ENCODE data around the gene NSD1.

The NSD1 gene

DNA sequence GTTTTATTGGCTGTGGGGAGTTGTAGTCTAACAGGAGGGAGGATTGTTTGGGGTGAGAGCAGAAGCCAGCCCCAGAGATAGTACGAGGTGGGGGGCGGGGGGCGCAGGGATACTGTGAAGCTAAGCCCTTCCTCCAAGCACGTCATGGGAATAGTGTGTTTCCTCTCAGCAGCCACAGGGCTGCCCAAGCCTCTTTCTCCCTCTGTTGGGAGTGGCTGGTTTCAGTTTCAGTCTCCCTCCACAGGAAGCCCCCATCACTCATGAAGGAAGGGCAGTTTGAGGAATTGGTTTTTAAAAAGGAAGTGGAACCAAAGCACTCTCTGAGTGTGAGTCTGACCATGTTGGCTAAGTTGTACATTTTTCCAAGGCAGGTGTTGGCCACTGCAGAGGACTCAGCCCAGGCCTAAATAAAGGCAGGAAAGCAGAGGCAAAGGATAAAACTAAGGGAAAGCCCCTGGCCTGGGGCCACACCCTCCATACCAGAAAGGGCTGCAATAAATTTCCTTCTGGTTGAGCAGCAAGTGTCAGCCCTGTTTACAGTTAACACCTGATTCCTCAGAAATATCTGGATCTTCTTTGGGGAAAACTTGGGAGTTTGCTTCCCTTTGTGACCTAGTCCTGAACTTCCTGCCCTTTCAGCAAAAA lies 166.8 kb downstream of the NSD1 start:
- peak overlapping the region; percentile 69 for H3K27ac ChIP-seq (ENCODE audit: low read depth, low read length)
- H3K27me3 ChIP-seq (ENCODE audit: control insufficient read depth, low read length), result no peaks in the 10 kb centered on the region
- no peaks in the 10 kb centered on the region for H3K9me2 ChIP-seq (replicated peaks; ENCODE audit: control insufficient read depth, low read length)
- peak overlapping the region; percentile 76 for H3K4me2 ChIP-seq (ENCODE audit: low read length)
- H3K9me3 ChIP-seq (ENCODE audit: control insufficient read depth, insufficient read depth, low read length), result no peaks in the 10 kb centered on the region
- peaks cover 39% of the 10 kb centered on the region for H3F3A ChIP-seq (ENCODE audit: control insufficient read depth, insufficient read depth)
- TF ChIP-seq EZH2phosphoT487 (IDR thresholded peaks at IDR 0.05; ENCODE audit: borderline replicate concordance, low read length), result no peak
- TF ChIP-seq, protein P1, sequence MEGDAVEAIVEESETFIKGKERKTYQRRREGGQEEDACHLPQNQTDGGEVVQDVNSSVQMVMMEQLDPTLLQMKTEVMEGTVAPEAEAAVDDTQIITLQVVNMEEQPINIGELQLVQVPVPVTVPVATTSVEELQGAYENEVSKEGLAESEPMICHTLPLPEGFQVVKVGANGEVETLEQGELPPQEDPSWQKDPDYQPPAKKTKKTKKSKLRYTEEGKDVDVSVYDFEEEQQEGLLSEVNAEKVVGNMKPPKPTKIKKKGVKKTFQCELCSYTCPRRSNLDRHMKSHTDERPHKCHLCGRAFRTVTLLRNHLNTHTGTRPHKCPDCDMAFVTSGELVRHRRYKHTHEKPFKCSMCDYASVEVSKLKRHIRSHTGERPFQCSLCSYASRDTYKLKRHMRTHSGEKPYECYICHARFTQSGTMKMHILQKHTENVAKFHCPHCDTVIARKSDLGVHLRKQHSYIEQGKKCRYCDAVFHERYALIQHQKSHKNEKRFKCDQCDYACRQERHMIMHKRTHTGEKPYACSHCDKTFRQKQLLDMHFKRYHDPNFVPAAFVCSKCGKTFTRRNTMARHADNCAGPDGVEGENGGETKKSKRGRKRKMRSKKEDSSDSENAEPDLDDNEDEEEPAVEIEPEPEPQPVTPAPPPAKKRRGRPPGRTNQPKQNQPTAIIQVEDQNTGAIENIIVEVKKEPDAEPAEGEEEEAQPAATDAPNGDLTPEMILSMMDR (IDR thresholded peaks at IDR 0.05; ENCODE audit: low read depth, low read length, poor library complexity, severe bottlenecking), result no peak
- peak overlapping the region; percentile 35 for H3K4me3 ChIP-seq (ENCODE audit: low read length)
- peaks cover 13% of the 10 kb centered on the region; the same call in 1 of the 2 replicates for H4K20me1 ChIP-seq (ENCODE audit: control insufficient read depth, insufficient read depth, low read depth, low read length)
- H3K36me3 ChIP-seq (ENCODE audit: control insufficient read depth, low read length), result peaks cover 79% of the 10 kb centered on the region
- H3K79me2 ChIP-seq (ENCODE audit: control insufficient read depth, low read length), result peaks cover 52% of the 10 kb centered on the region
- peaks cover 71% of the 10 kb centered on the region for H3K4me1 ChIP-seq (ENCODE audit: control insufficient read depth, low read length)

DNA sequence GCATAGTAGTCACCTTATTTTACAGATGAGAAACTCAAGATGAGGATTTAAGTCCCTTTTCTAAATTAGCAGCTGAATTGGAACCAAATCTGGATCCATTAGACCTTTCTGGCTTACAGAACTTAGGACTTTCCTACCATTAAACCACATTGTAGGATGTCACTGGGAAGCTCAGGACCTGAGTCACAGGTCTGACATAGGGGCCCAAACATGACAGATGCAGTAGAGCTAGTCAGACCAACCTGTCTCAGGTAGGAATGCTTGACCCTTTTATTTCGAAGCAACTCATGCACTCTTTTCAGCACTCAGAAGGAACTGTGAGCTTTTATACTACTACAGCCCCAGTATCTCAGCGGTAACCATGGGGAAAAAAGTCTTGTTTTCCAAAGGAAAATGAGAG lies 167.4 kb downstream of the NSD1 start:
- H3K9me2 ChIP-seq (replicated peaks; ENCODE audit: control insufficient read depth, low read length), result no peaks in the 10 kb centered on the region
- H3K27me3 ChIP-seq (ENCODE audit: control insufficient read depth, low read length), result no peaks in the 10 kb centered on the region
- peak overlapping the region; percentile 76 for H3K4me2 ChIP-seq (ENCODE audit: low read length)
- peaks cover 39% of the 10 kb centered on the region for H3F3A ChIP-seq (ENCODE audit: control insufficient read depth, insufficient read depth)
- H4K20me1 ChIP-seq (ENCODE audit: control insufficient read depth, insufficient read depth, low read depth, low read length), result peaks cover 13% of the 10 kb centered on the region; the same call in 1 of the 2 replicates
- peaks cover 58% of the 10 kb centered on the region for H3K79me2 ChIP-seq (ENCODE audit: control insufficient read depth, low read length)
- H3K27ac ChIP-seq (ENCODE audit: low read depth, low read length), result peak overlapping the region; percentile 69
- H3K4me1 ChIP-seq (ENCODE audit: control insufficient read depth, low read length), result peaks cover 72% of the 10 kb centered on the region
- H3K4me3 ChIP-seq (ENCODE audit: low read length), result peak overlapping the region; percentile 35
- no peak for TF ChIP-seq EZH2phosphoT487 (IDR thresholded peaks at IDR 0.05; ENCODE audit: borderline replicate concordance, low read length)
- TF ChIP-seq, protein P1 (IDR thresholded peaks at IDR 0.05; ENCODE audit: low read depth, low read length, poor library complexity, severe bottlenecking), result no peak
- no peaks in the 10 kb centered on the region for H3K9me3 ChIP-seq (ENCODE audit: control insufficient read depth, insufficient read depth, low read length)
- H3K36me3 ChIP-seq (ENCODE audit: control insufficient read depth, low read length), result peaks cover 79% of the 10 kb centered on the region

DNA sequence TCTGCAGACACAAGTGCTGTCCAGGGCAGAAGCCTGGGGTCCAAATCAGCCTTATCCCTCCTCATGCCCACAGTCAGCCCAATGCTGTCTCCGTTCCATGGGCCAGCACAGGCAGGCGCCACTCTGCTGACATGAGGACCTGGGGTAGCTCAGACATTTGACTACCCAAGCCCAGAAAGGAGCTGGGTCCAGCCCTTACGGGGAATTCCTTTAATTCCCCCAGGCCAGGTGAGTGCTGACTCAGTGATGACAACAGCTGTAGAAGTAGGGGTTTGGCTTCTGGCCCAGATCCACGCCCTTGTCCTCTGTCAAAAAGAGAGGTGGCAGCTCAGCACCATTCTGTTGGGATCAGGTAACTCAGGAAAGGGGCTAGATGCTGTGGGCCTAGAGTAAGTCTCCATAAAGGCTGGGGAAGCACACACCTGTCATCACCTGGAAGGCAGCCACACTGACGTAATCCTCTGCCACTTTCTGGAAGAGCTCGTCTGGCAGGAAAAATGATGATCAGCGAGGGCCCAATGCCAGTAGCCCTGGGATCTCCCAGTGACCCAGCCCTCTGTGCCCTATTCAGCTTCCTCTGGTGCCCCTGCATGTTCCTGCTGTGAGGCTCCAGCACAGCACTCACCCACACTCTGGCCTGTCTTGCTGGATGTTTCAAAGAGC lies 168.1 kb downstream of the NSD1 start:
- Histone ChIP-seq H3K9me2 (replicated peaks; ENCODE audit: control insufficient read depth, low read length) (no peaks in the 10 kb centered on the region), H3K27ac (ENCODE audit: low read depth, low read length) (peak overlapping the region; percentile 69), H3F3A (ENCODE audit: control insufficient read depth, insufficient read depth) (peaks cover 39% of the 10 kb centered on the region), H3K4me1 (ENCODE audit: control insufficient read depth, low read length) (peaks cover 69% of the 10 kb centered on the region), H3K4me2 (ENCODE audit: low read length) (peak overlapping the region; percentile 76), H3K79me2 (ENCODE audit: control insufficient read depth, low read length) (peaks cover 62% of the 10 kb centered on the region), H3K27me3 (ENCODE audit: control insufficient read depth, low read length) (no peaks in the 10 kb centered on the region), H4K20me1 (ENCODE audit: control insufficient read depth, insufficient read depth, low read depth, low read length) (peaks cover 13% of the 10 kb centered on the region; the same call in 1 of the 2 replicates), H3K9me3 (ENCODE audit: control insufficient read depth, insufficient read depth, low read length) (no peaks in the 10 kb centered on the region), H3K36me3 (ENCODE audit: control insufficient read depth, low read length) (peaks cover 79% of the 10 kb centered on the region), H3K4me3 (ENCODE audit: low read length) (peak overlapping the region; percentile 99)
- TF ChIP-seq, protein P1 (IDR thresholded peaks at IDR 0.05; ENCODE audit: low read depth, low read length, poor library complexity, severe bottlenecking), result no peak
- no peak for TF ChIP-seq EZH2phosphoT487 (IDR thresholded peaks at IDR 0.05; ENCODE audit: borderline replicate concordance, low read length)

All from DOHH2 (cell line).